HCT116 (cell line): ENCODE results near the gene IFRD2. TPM values are rescaled to one million over a fixed set of nuclear protein-coding genes. Genes with fewer than 3 reads are reported as not detected.

Experiments used
- ATAC-seq: fragments of 200-7000 bp; cut with Tn5 transposase; 2 replicates; pipeline ENCODE4 v1.9.1; 2020; ENCODE audit warnings: mild to moderate bottlenecking, moderate library complexity
- BruUV-seq: library from RNA; stranded (reverse); fragments of 400-500 nt; replicated peaks from 2 replicates; lab custom pipeline; 2021; lab: Mats Ljungman, UMichigan
- CTCF ChIA-PET: fragments of 300-600 bp; sonication (Branson Sonifier 250); formaldehyde crosslinking; loops from one replicate; lab custom pipeline; 2021; ENCODE audit warnings: antibody characterized with exemption; lab: Charles Lee
- POLR2A ChIA-PET: fragments of 300-600, 350-600 bp; sonication (Branson Sonifier 250); formaldehyde crosslinking; loops from one replicate; lab custom pipeline; 2021; ENCODE audit warnings: antibody characterized with exemption; lab: Charles Lee
- RAD21 ChIA-PET, 2 experiments: fragments of 300-600 bp; sonication (Branson Sonifier 250); formaldehyde crosslinking; loops; one replicate each; lab custom pipeline; 2023; ENCODE audit warnings: low total read pairs in 2 of 2; ENCODE audit not compliant: uncharacterized antibody in 2 of 2, unreplicated experiment in 2 of 2, low non-redundant PET in 1 of 2; lab: Charles Lee
- DNase-seq: peaks from one replicate; pipeline ENCODE4 v3.0.0-alpha.2; 2010; ENCODE audit warnings: low read depth, low spot score
- H2AFZ ChIP-seq: fragments of 200-600 bp; shearing (Covaris generic), sonication (generic); 2 replicates; pipeline ENCODE4 v1.6.1; 2017; ENCODE audit warnings: low read depth, mixed run types, mixed read lengths, antibody characterized with exemption, low read length; ENCODE audit not compliant: poor library complexity, severe bottlenecking
- H3K27ac ChIP-seq: 2 replicates; pipeline ENCODE4 v1.5.1; 2012; ENCODE audit warnings: low read depth, low read length
- H3K27me3 ChIP-seq: fragments of 200-600 bp; sonication (generic); 2 replicates; pipeline ENCODE4 v1.6.1; 2016; ENCODE audit warnings: mixed run types, low read length, mixed read lengths; ENCODE audit not compliant: insufficient read depth
- H3K36me3 ChIP-seq, 2 experiments: fragments of 200-500 bp in 1 of 2; fragments of 200-600 bp in 1 of 2; sonication (Bioruptor generic) in 1 of 2; sonication (generic) in 1 of 2; 2 replicates each; pipeline versions ENCODE4 v1.5.1 to v1.6.1; 2014 to 2016; ENCODE audit warnings: low read length in 2 of 2, inconsistent platforms in 1 of 2, mixed read lengths in 1 of 2, mixed run types in 1 of 2; ENCODE audit not compliant: insufficient read depth in 2 of 2, control insufficient read depth in 1 of 2
- H3K4me1 ChIP-seq, 2 experiments: fragments of 200-600 bp in 1 of 2; sonication (generic) in 1 of 2; 2 replicates each; pipeline versions ENCODE4 v1.5.1 to v1.6.1; 2012 to 2017; ENCODE audit warnings: low read length in 2 of 2, inconsistent platforms in 1 of 2, mild to moderate bottlenecking in 1 of 2, mixed read lengths in 1 of 2, mixed run types in 1 of 2, moderate library complexity in 1 of 2; ENCODE audit not compliant: insufficient read depth in 2 of 2, control insufficient read depth in 1 of 2
- H3K4me2 ChIP-seq: fragments of 200-600 bp; sonication (generic); 2 replicates; pipeline ENCODE4 v1.6.1; 2017; ENCODE audit warnings: mixed run types, low read length, mixed read lengths
- H3K4me3 ChIP-seq, 2 experiments: fragments of 200-600 bp in 1 of 2; sonication (generic) in 1 of 2; replicated peaks in 1 of 2; 2 replicates each; pipeline ENCODE4 v1.5.1; 2011 to 2016; ENCODE audit warnings: low read length in 2 of 2, control low read depth in 1 of 2, low read depth in 1 of 2, mild to moderate bottlenecking in 1 of 2, mixed read lengths in 1 of 2, mixed run types in 1 of 2
- H3K79me2 ChIP-seq: fragments of 200-600 bp; sonication (generic); 2 replicates; pipeline ENCODE4 v1.6.1; 2017; ENCODE audit warnings: mild to moderate bottlenecking, mixed run types, low read length, moderate library complexity, mixed read lengths; ENCODE audit not compliant: insufficient read depth
- H3K9ac ChIP-seq: fragments of 200-600 bp; sonication (generic); 2 replicates; pipeline ENCODE4 v1.6.1; 2016; ENCODE audit warnings: low read length, mixed read lengths
- H3K9me2 ChIP-seq: fragments of 200-600 bp; sonication (generic), shearing (Covaris generic); 2 replicates; pipeline ENCODE4 v1.6.1; 2017; ENCODE audit warnings: mixed run types, mild to moderate bottlenecking, moderate library complexity; ENCODE audit not compliant: insufficient read depth
- H3K9me3 ChIP-seq, 2 experiments: fragments of 200-500 bp in 1 of 2; fragments of 200-600 bp in 1 of 2; sonication (Bioruptor generic) in 1 of 2; sonication (generic) in 1 of 2; 2 replicates each; pipeline ENCODE4 v1.6.1; 2014 to 2017; ENCODE audit warnings: low read length in 2 of 2, mixed read lengths in 2 of 2, inconsistent platforms in 1 of 2, low read depth in 1 of 2, mild to moderate bottlenecking in 1 of 2, mixed run types in 1 of 2, moderate library complexity in 1 of 2; ENCODE audit not compliant: control insufficient read depth in 1 of 2, insufficient read depth in 1 of 2
- H4K20me1 ChIP-seq: fragments of 200-600 bp; sonication (generic), shearing (Covaris generic); 2 replicates; pipeline ENCODE4 v1.6.1; 2017; ENCODE audit warnings: mixed run types, mild to moderate bottlenecking, moderate library complexity; ENCODE audit not compliant: insufficient read depth
- CEBPB ChIP-seq: IDR thresholded peaks from 2 replicates; pipeline ENCODE4 v1.6.1; 2012; ENCODE audit warnings: low read depth
- CTCF ChIP-seq, 3 experiments: fragments of 200-600 bp in 1 of 3; sonication (generic) in 1 of 3; IDR thresholded peaks in 2 of 3; conservative IDR thresholded peaks in 1 of 3; 2 replicates each; pipeline ENCODE4 v1.5.1; 2012 to 2017; ENCODE audit warnings: low read depth in 2 of 3, low read length in 2 of 3, antibody characterized with exemption in 1 of 3, borderline replicate concordance in 1 of 3, control low read depth in 1 of 3, mild to moderate bottlenecking in 1 of 3, mixed read lengths in 1 of 3, mixed run types in 1 of 3, moderate library complexity in 1 of 3; ENCODE audit not compliant: insufficient read depth in 1 of 3
- EZH2phosphoT487 ChIP-seq: fragments of 200-600 bp; IDR thresholded peaks from 2 replicates; pipeline ENCODE4 v1.6.1; 2018; ENCODE audit warnings: antibody characterized with exemption, borderline replicate concordance
- POLR2AphosphoS5 ChIP-seq: IDR thresholded peaks from 2 replicates; pipeline ENCODE4 v1.6.1; 2011; ENCODE audit warnings: mild to moderate bottlenecking, low read depth, low read length, moderate library complexity
- RAD21 ChIP-seq: IDR thresholded peaks from 2 replicates; pipeline ENCODE4 v1.6.1; 2012; ENCODE audit warnings: low read depth, mild to moderate bottlenecking
- SIN3A ChIP-seq: IDR thresholded peaks from 2 replicates; pipeline ENCODE4 v1.6.1; 2012; ENCODE audit warnings: low read depth
- SRF ChIP-seq: IDR thresholded peaks from 2 replicates; pipeline ENCODE4 v1.6.1; 2012; ENCODE audit warnings: low read depth
- ZFX ChIP-seq: fragments of 450-650 bp; IDR thresholded peaks from 2 replicates; pipeline ENCODE4 v1.6.1; 2017
- ZNF274 ChIP-seq: fragments of 200-500 bp; sonication (Bioruptor generic); IDR thresholded peaks from 2 replicates; pipeline ENCODE4 v1.6.1; 2014; ENCODE audit warnings: mild to moderate bottlenecking, low read depth, low read length, inconsistent platforms
- intact Hi-C: fragments of 100-400 bp; cut with micrococcal nuclease; formaldehyde crosslinking; loops from 2 replicates; pipeline ENCODE4 v1.10.0; 2022
- total RNA-seq: library from RNA; stranded (reverse); gene quantifications from one replicate; pipeline ENCODE4 v1.2.1, GENCODE V29; 2021; ENCODE audit not compliant: unreplicated experiment

Gene IFRD2
- total RNA-seq, 1 experiment from 2014 or later, result 146 TPM

- no peak for TF ChIP-seq EZH2phosphoT487
- TF ChIP-seq ZFX, result no peak
- TF ChIP-seq CEBPB, result no peak
- no peak for TF ChIP-seq CTCF (IDR thresholded peaks at IDR 0.05 in 2 of 3, conservative IDR thresholded peaks at IDR 0.05 in 1 of 3; ENCODE audit: borderline replicate concordance in 1 of 3, insufficient read depth in 1 of 3, low read depth in 2 of 3, low read length in 2 of 3)
- no peak for TF ChIP-seq SIN3A
- TF ChIP-seq SRF, result no peak
- no peak for TF ChIP-seq ZNF274
Observed at GRCh38 chr3:50242381-50242770, 49.9 kb downstream of the IFRD2 start (continued).

- no peak for TF ChIP-seq POLR2AphosphoS5
- TF ChIP-seq RAD21, result no peak
- Histone ChIP-seq H3K27me3 (no peaks in the 10 kb centered on the region), H3K36me3 (peaks cover 0 to 5% of the 10 kb centered on the region in 2 experiments; a peak in 1 of 4 replicates), H3K9ac (no peak overlapping the region), H3K9me3 (no peaks in the 10 kb centered on the region), H3K4me3 (no peak overlapping the region), H3K4me1 (peaks cover 39 to 58% of the 10 kb centered on the region in 2 experiments), H4K20me1 (0 out of 2 replicates have a peak, but pooled peaks cover 4% of the 10 kb centered on the region), H2AFZ (no peak overlapping the region), H3K4me2 (no peak overlapping the region), H3K27ac (peak overlapping the region; percentile 13; the same call in 1 of the 2 replicates), H3K9me2 (no peaks in the 10 kb centered on the region), H3K79me2 (peaks cover 95% of the 10 kb centered on the region)
- POLR2A ChIA-PET, result no interaction called here
- intact Hi-C loops, result no loop called here
- BruUV-seq, result no TSS peak
- DNase-seq (no peak), ATAC-seq (no peak)
- RAD21 ChIA-PET, result no interaction called here
- CTCF ChIA-PET, result no interaction called here
Observed at GRCh38 chr3:50241713-50242380, 50.4 kb downstream of the IFRD2 start.
